DLD1 (cell line): ENCODE data around the gene CCNH.

ENCODE experiments used
- in situ Hi-C: cut with HindIII; loops from 2 replicates; pipeline ENCODE4 v1.10.0; 2017; ENCODE audit warnings: low sequenced_read_pairs

CCNH gene

DNA sequence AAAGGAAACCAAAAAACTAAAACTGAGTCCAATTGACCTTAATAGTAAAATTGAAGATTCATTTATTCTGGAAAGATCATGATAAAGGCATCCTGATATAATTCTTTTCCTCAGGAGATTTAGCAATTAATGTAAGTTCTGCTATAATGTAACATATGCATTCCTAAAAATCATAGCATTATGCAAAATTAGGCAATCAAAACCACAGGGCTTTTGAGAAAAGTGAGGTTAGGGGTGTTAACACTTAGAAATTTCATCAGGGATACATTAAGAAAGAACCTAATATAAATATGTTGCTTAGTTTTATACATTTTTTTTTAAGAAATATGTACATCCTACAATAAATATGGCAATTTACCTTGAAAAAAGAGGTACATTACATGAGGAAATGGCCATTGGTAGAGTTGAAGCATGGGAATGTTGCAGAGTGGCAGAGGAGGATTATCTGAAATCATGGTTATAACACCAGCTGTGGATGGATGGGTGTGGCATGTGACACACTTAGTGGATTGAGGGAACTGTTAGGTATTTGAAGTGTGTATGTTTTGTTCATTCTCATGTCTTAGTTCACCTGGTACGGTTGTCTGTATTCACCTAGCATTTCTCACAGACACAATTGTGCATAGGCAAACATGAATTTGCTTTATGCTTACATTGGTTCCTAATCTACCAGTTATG lies 51.1 kb downstream of the CCNH start:
- in situ Hi-C loops = no loop called here

GRCh38 chr5:87361031-87361445 lies 51.7 kb downstream of the CCNH start:
- in situ Hi-C loops = no loop called here

DNA sequence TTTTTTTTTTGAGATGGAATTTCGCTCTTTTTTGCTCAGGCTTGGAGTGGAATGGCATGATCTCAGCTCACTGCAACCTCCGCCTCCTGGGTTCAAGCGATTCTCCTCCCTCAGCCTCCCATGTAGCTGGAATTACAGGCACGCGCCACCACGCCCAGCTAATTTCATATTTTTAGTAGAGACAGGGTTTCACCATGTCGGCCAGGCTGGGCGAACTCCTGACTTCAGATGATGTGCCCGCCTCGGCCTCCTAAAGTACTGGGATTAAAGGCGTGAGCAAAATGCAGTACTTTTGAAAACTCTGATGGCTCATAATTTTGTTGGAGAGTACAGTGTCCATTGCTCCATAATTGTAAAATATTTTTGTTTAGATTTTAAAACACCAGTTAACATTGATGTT lies 52.6 kb downstream of the CCNH start:
- in situ Hi-C loops = no loop called here

GRCh38 chr5:87359106-87359505 lies 53.6 kb downstream of the CCNH start:
- in situ Hi-C loops = no loop called here

- in situ Hi-C loops = no loop called here
Observed at GRCh38 chr5:87354496-87354895, 58.2 kb downstream of the CCNH start.

DNA sequence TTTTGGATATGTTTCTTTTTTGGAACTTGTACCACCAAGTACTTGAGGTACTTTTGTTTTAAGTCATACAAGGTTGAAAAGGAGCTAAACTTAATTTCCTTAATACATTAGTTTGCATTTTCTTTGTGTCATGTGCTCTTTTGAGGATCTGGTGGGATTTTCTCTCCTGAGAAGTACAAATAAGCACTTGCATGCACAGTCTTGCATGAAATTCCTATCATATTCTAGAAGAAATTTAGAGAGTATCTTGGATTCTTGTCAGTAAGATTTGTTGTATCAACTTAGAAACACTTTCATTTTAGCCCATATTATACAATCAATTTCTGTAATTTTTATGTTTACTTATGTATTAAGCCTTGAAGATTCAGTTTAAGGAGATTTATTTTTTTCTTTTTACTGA lies 64.9 kb downstream of the CCNH start:
- in situ Hi-C loops = no loop called here

- in situ Hi-C loops = no loop called here
Observed at GRCh38 chr5:87347272-87347671, 65.5 kb downstream of the CCNH start.
